H9 (cell line): ENCODE data around the gene STX2. TPM values are rescaled to one million over a fixed set of nuclear protein-coding genes. Genes with fewer than 3 reads are reported as not detected.

Experiments
- DNase-seq: peaks from one replicate; pipeline ENCODE4 v3.0.0-alpha.2; 2017
- H2AFZ ChIP-seq: one replicate; pipeline ENCODE4 v1.6.1; 2013; ENCODE audit warnings: mild to moderate bottlenecking, low read length, control low read depth, moderate library complexity
- H2AK5ac ChIP-seq: 2 replicates; pipeline ENCODE4 v1.6.1; 2013; ENCODE audit warnings: low read length, control low read depth, mixed read lengths; ENCODE audit not compliant: insufficient read length
- H2BK120ac ChIP-seq: one replicate; pipeline ENCODE4 v1.6.1; 2013; ENCODE audit warnings: low read depth, mild to moderate bottlenecking, low read length, control low read depth, inconsistent platforms; ENCODE audit not compliant: poor library complexity, severe bottlenecking
- H2BK12ac ChIP-seq: 2 replicates; pipeline ENCODE4 v1.6.1; 2013; ENCODE audit warnings: low read length, control low read depth, mixed read lengths, low read depth; ENCODE audit not compliant: insufficient read length
- H2BK15ac ChIP-seq: 2 replicates; pipeline ENCODE4 v1.6.1; 2013; ENCODE audit warnings: low read depth, low read length, control low read depth
- H2BK20ac ChIP-seq: one replicate; pipeline ENCODE4 v1.6.1; 2013; ENCODE audit warnings: low read depth, mild to moderate bottlenecking, low read length, control low read depth, inconsistent platforms; ENCODE audit not compliant: poor library complexity, severe bottlenecking
- H2BK5ac ChIP-seq: 2 replicates; pipeline ENCODE4 v1.6.1; 2013; ENCODE audit warnings: low read length, control low read depth, mixed read lengths; ENCODE audit not compliant: insufficient read length
- H3K14ac ChIP-seq: 2 replicates; pipeline ENCODE4 v1.6.1; 2013; ENCODE audit warnings: low read length, control low read depth; ENCODE audit not compliant: insufficient read depth
- H3K18ac ChIP-seq: 2 replicates; pipeline ENCODE4 v1.6.1; 2013; ENCODE audit warnings: low read depth, mild to moderate bottlenecking, mixed read lengths, low read length, control low read depth; ENCODE audit not compliant: insufficient read length
- H3K23ac ChIP-seq: 2 replicates; pipeline ENCODE4 v1.6.1; 2013; ENCODE audit warnings: low read length, control low read depth, mixed read lengths, low read depth; ENCODE audit not compliant: insufficient read length
- H3K23me2 ChIP-seq: 2 replicates; pipeline ENCODE4 v1.6.1; 2013; ENCODE audit warnings: low read depth, mild to moderate bottlenecking, mixed read lengths, low read length, control low read depth; ENCODE audit not compliant: insufficient read length, poor library complexity, severe bottlenecking
- H3K27ac ChIP-seq: 2 replicates; pipeline ENCODE4 v1.5.1; 2013; ENCODE audit warnings: low read length, control low read depth, mixed read lengths, low read depth; ENCODE audit not compliant: insufficient read length
- H3K27me3 ChIP-seq: 2 replicates; pipeline ENCODE4 v1.6.1; 2013; ENCODE audit warnings: low read length, control low read depth, inconsistent platforms; ENCODE audit not compliant: insufficient read depth
- H3K4ac ChIP-seq: 2 replicates; pipeline ENCODE4 v1.6.1; 2013; ENCODE audit warnings: low read depth, mild to moderate bottlenecking, control low read depth, inconsistent platforms, low read length, moderate library complexity
- H3K4me1 ChIP-seq: 2 replicates; pipeline ENCODE4 v1.6.1; 2013; ENCODE audit warnings: low read length, control low read depth, inconsistent platforms; ENCODE audit not compliant: insufficient read depth
- H3K4me2 ChIP-seq: 2 replicates; pipeline ENCODE4 v1.6.1; 2013; ENCODE audit warnings: low read length, control low read depth, mixed read lengths; ENCODE audit not compliant: insufficient read length, insufficient read depth
- H3K56ac ChIP-seq: 2 replicates; pipeline ENCODE4 v1.6.1; 2013; ENCODE audit warnings: low read depth, mild to moderate bottlenecking, mixed read lengths, low read length, control low read depth; ENCODE audit not compliant: insufficient read length
- H3K79me1 ChIP-seq: 2 replicates; pipeline ENCODE4 v1.6.1; 2013; ENCODE audit warnings: low read depth, mild to moderate bottlenecking, moderate library complexity, low read length, control low read depth, inconsistent platforms; ENCODE audit not compliant: insufficient read depth, poor library complexity, severe bottlenecking
- H3K79me2 ChIP-seq: 2 replicates; pipeline ENCODE4 v1.6.1; 2013; ENCODE audit warnings: low read length, control low read depth, inconsistent platforms; ENCODE audit not compliant: insufficient read depth
- H3K9ac ChIP-seq: 2 replicates; pipeline ENCODE4 v1.6.1; 2013; ENCODE audit warnings: low read length, control low read depth, mixed read lengths; ENCODE audit not compliant: insufficient read length; ENCODE audit errors: extremely low read depth
- H3K9me3 ChIP-seq: one replicate; pipeline ENCODE4 v1.6.1; 2013; ENCODE audit warnings: low read depth, low read length, inconsistent platforms; ENCODE audit not compliant: control insufficient read depth
- H3T11ph ChIP-seq: one replicate; pipeline ENCODE4 v1.6.1; 2013; ENCODE audit warnings: mild to moderate bottlenecking, low read length, control low read depth, inconsistent platforms
- H4K20me1 ChIP-seq: one replicate; pipeline ENCODE4 v1.6.1; 2013; ENCODE audit not compliant: control insufficient read depth, insufficient read length, insufficient read depth
- H4K5ac ChIP-seq: 2 replicates; pipeline ENCODE4 v1.6.1; 2013; ENCODE audit warnings: low read depth, mild to moderate bottlenecking, mixed read lengths, low read length, control low read depth; ENCODE audit not compliant: insufficient read length
- H4K8ac ChIP-seq: replicated peaks from 2 replicates; pipeline ENCODE4 v1.6.1; 2013; ENCODE audit warnings: low read length, control low read depth, mixed read lengths, low read depth; ENCODE audit not compliant: insufficient read length
- H4K91ac ChIP-seq: 2 replicates; pipeline ENCODE4 v1.6.1; 2013; ENCODE audit warnings: low read depth, mild to moderate bottlenecking, moderate library complexity, mixed read lengths, low read length, control low read depth; ENCODE audit not compliant: insufficient read length
- H3K27ac Mint-ChIP-seq, 3 experiments: 2 replicates in 2 of 3; 3 replicates in 1 of 3; pipeline ENCODE4 v1.8.0; 2020 to 2021; ENCODE audit warnings: mixed read lengths in 3 of 3, mild to moderate bottlenecking in 1 of 3, moderate library complexity in 1 of 3
- H3K27me3 Mint-ChIP-seq: 2 replicates; pipeline ENCODE4 v1.8.0; 2021; ENCODE audit warnings: low read depth, mild to moderate bottlenecking, moderate library complexity, mixed read lengths
- H3K36me3 Mint-ChIP-seq, 3 experiments: 2 replicates in 2 of 3; 3 replicates in 1 of 3; pipeline ENCODE4 v1.8.0; 2020 to 2021; ENCODE audit warnings: low read depth in 3 of 3, mixed read lengths in 3 of 3; ENCODE audit not compliant: insufficient read depth in 1 of 3
- H3K4me1 Mint-ChIP-seq, 2 experiments: 2 replicates each; pipeline ENCODE4 v1.8.0; 2020; ENCODE audit warnings: mixed read lengths in 2 of 2
- H3K4me3 Mint-ChIP-seq, 2 experiments: 2 replicates in 1 of 2; 3 replicates in 1 of 2; pipeline ENCODE4 v1.8.0; 2020 to 2021; ENCODE audit warnings: mild to moderate bottlenecking in 2 of 2, mixed read lengths in 2 of 2, moderate library complexity in 1 of 2
- H3K9me3 Mint-ChIP-seq, 2 experiments: 2 replicates in 1 of 2; 3 replicates in 1 of 2; pipeline ENCODE4 v1.8.0; 2020; ENCODE audit warnings: mild to moderate bottlenecking in 2 of 2, mixed read lengths in 2 of 2, moderate library complexity in 1 of 2
- WGBS: extraction: QIAGEN DNeasy Blood & Tissue Kit; methylation state at CpG from one replicate; pipeline ENCODE4 v1.1.7; 2013; ENCODE audit warnings: missing lambda C conversion rate, low lambda C conversion rate, mixed read lengths; ENCODE audit not compliant: insufficient read length; ENCODE audit errors: extremely low coverage; 5-methylcytosine and 5-hydroxymethylcytosine counted together
- total RNA-seq: library from RNA; stranded (reverse); gene quantifications from 2 replicates; pipeline ENCODE4 v1.2.1, GENCODE V29; 2021
- TF ChIP-seq, protein P1 (sequence below): fragments of 200-600 bp; sonication (generic); conservative IDR thresholded peaks from 3 replicates; pipeline ENCODE4 v1.8.0; 2021; ENCODE audit warnings: antibody characterized with exemption, mild to moderate bottlenecking

STX2 gene
- total RNA-seq, 1 experiment from 2014 or later = 19.4 TPM

- Mint-ChIP-seq H3K27ac (no peak overlapping the region), H3K27me3 (no peaks in the 10 kb centered on the region), H3K4me1 (peaks cover 7 to 10% of the 10 kb centered on the region in 2 experiments), H3K36me3 (peaks cover 33 to 73% (median 67%) of the 10 kb centered on the region in 3 experiments), H3K9me3 (no peaks in the 10 kb centered on the region), H3K4me3 (no peak overlapping the region)
- H3K27me3 ChIP-seq = no peaks in the 10 kb centered on the region
- WGBS = no CpG with 5 or more reads among the region's 18 CpGs
- H2AK5ac ChIP-seq = no peak overlapping the region
- no peak overlapping the region for H2BK20ac ChIP-seq
- H3K23ac ChIP-seq = no peak overlapping the region
- no peaks in the 10 kb centered on the region for H3K79me2 ChIP-seq
- no peak overlapping the region for H2AFZ ChIP-seq
- no peak overlapping the region for H3T11ph ChIP-seq
- no peak overlapping the region for H3K9ac ChIP-seq
- H4K8ac ChIP-seq = no peak overlapping the region
- no peak overlapping the region for H2BK15ac ChIP-seq
- no peaks in the 10 kb centered on the region for H3K79me1 ChIP-seq
- no peak for DNase-seq
- H3K9me3 ChIP-seq = no peaks in the 10 kb centered on the region
- no peaks in the 10 kb centered on the region for H4K20me1 ChIP-seq
- H2BK5ac ChIP-seq = no peak overlapping the region
- H3K23me2 ChIP-seq = no peaks in the 10 kb centered on the region
- H3K27ac ChIP-seq = no peak overlapping the region
- TF ChIP-seq, protein P1, sequence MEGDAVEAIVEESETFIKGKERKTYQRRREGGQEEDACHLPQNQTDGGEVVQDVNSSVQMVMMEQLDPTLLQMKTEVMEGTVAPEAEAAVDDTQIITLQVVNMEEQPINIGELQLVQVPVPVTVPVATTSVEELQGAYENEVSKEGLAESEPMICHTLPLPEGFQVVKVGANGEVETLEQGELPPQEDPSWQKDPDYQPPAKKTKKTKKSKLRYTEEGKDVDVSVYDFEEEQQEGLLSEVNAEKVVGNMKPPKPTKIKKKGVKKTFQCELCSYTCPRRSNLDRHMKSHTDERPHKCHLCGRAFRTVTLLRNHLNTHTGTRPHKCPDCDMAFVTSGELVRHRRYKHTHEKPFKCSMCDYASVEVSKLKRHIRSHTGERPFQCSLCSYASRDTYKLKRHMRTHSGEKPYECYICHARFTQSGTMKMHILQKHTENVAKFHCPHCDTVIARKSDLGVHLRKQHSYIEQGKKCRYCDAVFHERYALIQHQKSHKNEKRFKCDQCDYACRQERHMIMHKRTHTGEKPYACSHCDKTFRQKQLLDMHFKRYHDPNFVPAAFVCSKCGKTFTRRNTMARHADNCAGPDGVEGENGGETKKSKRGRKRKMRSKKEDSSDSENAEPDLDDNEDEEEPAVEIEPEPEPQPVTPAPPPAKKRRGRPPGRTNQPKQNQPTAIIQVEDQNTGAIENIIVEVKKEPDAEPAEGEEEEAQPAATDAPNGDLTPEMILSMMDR = no peak
- H4K91ac ChIP-seq = no peak overlapping the region
- no peak overlapping the region for H4K5ac ChIP-seq
- no peak overlapping the region for H3K18ac ChIP-seq
- no peak overlapping the region for H3K14ac ChIP-seq
- H2BK120ac ChIP-seq = no peak overlapping the region
- no peak overlapping the region for H3K4me2 ChIP-seq
- H3K4ac ChIP-seq = no peak overlapping the region
- H2BK12ac ChIP-seq = no peak overlapping the region
- H3K4me1 ChIP-seq = no peaks in the 10 kb centered on the region
- no peak overlapping the region for H3K56ac ChIP-seq
Observed at GRCh38 chr12:130807309-130807708, 31.7 kb downstream of the STX2 start.
